ENCODE measurements around the gene LBX2. TPM values are rescaled to one million over a fixed set of nuclear protein-coding genes. Genes with fewer than 3 reads are reported as not detected.

The LBX2 gene
- polyA plus RNA-seq, 1 of the 3 experiments (the other 2 are of a cell fraction): 0.03 TPM

DNA sequence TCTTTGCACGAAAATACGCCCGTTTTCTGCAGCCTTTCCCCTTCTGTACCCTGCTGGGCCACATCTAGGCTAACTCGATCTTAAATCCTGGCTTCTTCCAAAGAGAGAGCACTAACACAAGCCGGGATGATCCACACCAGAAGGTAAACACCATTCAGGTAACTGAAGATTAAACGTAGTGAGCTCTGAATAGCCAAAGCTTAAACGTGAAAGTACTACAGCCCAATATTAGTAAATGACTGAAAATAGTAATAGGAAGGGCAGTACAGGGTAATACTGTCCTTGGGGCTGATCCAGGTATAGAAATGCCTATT is 26.5 kb downstream of the LBX2 start:
- ChIA-PET CTCF (interaction anchor here (0.9 to 3.9 kb wide), 5 partner anchors 9 to 114 kb away, joined by 3 to 28 read pairs (median 3); partner anchors contain the start of genes CCDC142 and TTC31), POLR2A (interaction anchor here (0.9 to 6.9 kb wide), 13 partner anchors 9 to 115 kb away, joined by 3 to 60 read pairs (median 6); partner anchors contain the start of genes AUP1, CCDC142, HTRA2 and INO80B)
- TF ChIP-seq RCOR1 (IDR thresholded peaks at IDR 0.05; ENCODE audit: low read length) (no peak), SIN3A (IDR thresholded peaks at IDR 0.05; ENCODE audit: borderline replicate concordance, low read depth, low read length) (no peak), FOXM1 (IDR thresholded peaks at IDR 0.05; ENCODE audit: low read depth) (no peak), MXI1 (IDR thresholded peaks at IDR 0.05; ENCODE audit: low read depth, low read length) (no peak), REST (IDR thresholded peaks at IDR 0.05; ENCODE audit: low read depth, low read length) (no peak), RFX5 (IDR thresholded peaks at IDR 0.05; ENCODE audit: low read length) (no peak), EZH2phosphoT487 (IDR thresholded peaks at IDR 0.05; ENCODE audit: borderline replicate concordance, low read depth) (no peak), GATA2 (CRISPR knock-in tag; IDR thresholded peaks at IDR 0.05) (no peak), NRF1 (IDR thresholded peaks at IDR 0.05; ENCODE audit: low read depth, low read length) (no peak), RAD21 (IDR thresholded peaks at IDR 0.05; ENCODE audit: low read length) (no peak), NFIC (IDR thresholded peaks at IDR 0.05; ENCODE audit: borderline replicate concordance) (no peak), IRF3 (IDR thresholded peaks at IDR 0.05; ENCODE audit: low read depth, low read length) (no peak), PBX3 (IDR thresholded peaks at IDR 0.05) (no peak), JUND (IDR thresholded peaks at IDR 0.05) (no peak), TCF12 (IDR thresholded peaks at IDR 0.05) (no peak), TEAD4 (IDR thresholded peaks at IDR 0.05; ENCODE audit: borderline replicate concordance, insufficient read depth) (no peak), FOSL2 (IDR thresholded peaks at IDR 0.05; ENCODE audit: borderline replicate concordance, low read depth) (no peak)
- TF ChIP-seq, protein P1, sequence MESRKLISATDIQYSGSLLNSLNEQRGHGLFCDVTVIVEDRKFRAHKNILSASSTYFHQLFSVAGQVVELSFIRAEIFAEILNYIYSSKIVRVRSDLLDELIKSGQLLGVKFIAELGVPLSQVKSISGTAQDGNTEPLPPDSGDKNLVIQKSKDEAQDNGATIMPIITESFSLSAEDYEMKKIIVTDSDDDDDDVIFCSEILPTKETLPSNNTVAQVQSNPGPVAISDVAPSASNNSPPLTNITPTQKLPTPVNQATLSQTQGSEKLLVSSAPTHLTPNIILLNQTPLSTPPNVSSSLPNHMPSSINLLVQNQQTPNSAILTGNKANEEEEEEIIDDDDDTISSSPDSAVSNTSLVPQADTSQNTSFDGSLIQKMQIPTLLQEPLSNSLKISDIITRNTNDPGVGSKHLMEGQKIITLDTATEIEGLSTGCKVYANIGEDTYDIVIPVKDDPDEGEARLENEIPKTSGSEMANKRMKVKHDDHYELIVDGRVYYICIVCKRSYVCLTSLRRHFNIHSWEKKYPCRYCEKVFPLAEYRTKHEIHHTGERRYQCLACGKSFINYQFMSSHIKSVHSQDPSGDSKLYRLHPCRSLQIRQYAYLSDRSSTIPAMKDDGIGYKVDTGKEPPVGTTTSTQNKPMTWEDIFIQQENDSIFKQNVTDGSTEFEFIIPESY (IDR thresholded peaks at IDR 0.05; ENCODE audit: borderline replicate concordance, low read depth): no peak
- TF ChIP-seq, protein P2, sequence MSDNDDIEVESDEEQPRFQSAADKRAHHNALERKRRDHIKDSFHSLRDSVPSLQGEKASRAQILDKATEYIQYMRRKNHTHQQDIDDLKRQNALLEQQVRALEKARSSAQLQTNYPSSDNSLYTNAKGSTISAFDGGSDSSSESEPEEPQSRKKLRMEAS (IDR thresholded peaks at IDR 0.05; ENCODE audit: low read depth): no peak
- TF ChIP-seq, protein P3, sequence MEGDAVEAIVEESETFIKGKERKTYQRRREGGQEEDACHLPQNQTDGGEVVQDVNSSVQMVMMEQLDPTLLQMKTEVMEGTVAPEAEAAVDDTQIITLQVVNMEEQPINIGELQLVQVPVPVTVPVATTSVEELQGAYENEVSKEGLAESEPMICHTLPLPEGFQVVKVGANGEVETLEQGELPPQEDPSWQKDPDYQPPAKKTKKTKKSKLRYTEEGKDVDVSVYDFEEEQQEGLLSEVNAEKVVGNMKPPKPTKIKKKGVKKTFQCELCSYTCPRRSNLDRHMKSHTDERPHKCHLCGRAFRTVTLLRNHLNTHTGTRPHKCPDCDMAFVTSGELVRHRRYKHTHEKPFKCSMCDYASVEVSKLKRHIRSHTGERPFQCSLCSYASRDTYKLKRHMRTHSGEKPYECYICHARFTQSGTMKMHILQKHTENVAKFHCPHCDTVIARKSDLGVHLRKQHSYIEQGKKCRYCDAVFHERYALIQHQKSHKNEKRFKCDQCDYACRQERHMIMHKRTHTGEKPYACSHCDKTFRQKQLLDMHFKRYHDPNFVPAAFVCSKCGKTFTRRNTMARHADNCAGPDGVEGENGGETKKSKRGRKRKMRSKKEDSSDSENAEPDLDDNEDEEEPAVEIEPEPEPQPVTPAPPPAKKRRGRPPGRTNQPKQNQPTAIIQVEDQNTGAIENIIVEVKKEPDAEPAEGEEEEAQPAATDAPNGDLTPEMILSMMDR (IDR thresholded peaks at IDR 0.05): no peak
- no peaks in the 10 kb centered on the region for H3K9me2 ChIP-seq
- H3K4me3 ChIP-seq (ENCODE audit: low read depth in 2 of 2, low read length in 1 of 2): peak overlapping the region; percentile 68 to 74
- WGBS (ENCODE audit: low lambda C conversion rate): 19% methylated on average over 7 of the region's 7 CpGs
- no peaks in the 10 kb centered on the region for H4K20me1 ChIP-seq (ENCODE audit: insufficient read depth)
- H3K36me3 ChIP-seq (replicated peaks in 1 of 2; ENCODE audit: control insufficient read depth in 1 of 2, insufficient read depth in 2 of 2, low read length in 1 of 2): peaks cover 22 to 32% of the 10 kb centered on the region in 2 experiments
- no peaks in the 10 kb centered on the region for H3K9me3 ChIP-seq
- H3K27ac ChIP-seq (ENCODE audit: low read depth in 2 of 2, low read length in 1 of 2): peak overlapping the region; percentile 78 to 94
- H3K9ac ChIP-seq: peak overlapping the region; percentile 72
- H3K4me1 ChIP-seq (ENCODE audit: control insufficient read depth in 1 of 2, insufficient read depth in 2 of 2, low read depth in 1 of 2, low read length in 1 of 2): peaks cover 6 to 7% of the 10 kb centered on the region in 2 experiments; a peak in 2 of 4 replicates
- H3F3A ChIP-seq (replicated peaks; ENCODE audit: insufficient read depth): peaks cover 33% of the 10 kb centered on the region
- H3K79me2 ChIP-seq (ENCODE audit: insufficient read depth): peaks cover 16% of the 10 kb centered on the region; the same call in 1 of the 2 replicates
- no peaks in the 10 kb centered on the region for H3K27me3 ChIP-seq (ENCODE audit: insufficient read depth)
- no peak for DNase-seq
- H3K4me2 ChIP-seq: peak overlapping the region; percentile 93
- H2AFZ ChIP-seq (ENCODE audit: low read depth): peak overlapping the region; percentile 81
